ENCODE results near the gene LBHD1. TPM values are rescaled to one million over a fixed set of nuclear protein-coding genes. Genes with fewer than 3 reads are reported as not detected.

The LBHD1 gene
- total and polyA plus RNA-seq, 2 of the 13 experiments (the other 11 are each of a cell fraction or from before 2014, with no cell fraction given) = 3.2 to 3.7 TPM

GRCh38 chr11:62671608-62672389 is at the start of gene LBHD1, which contains the start of gene UQCC3 (continued):
- TF ChIP-seq ZNF609 (CRISPR knock-in tag; IDR thresholded peaks at IDR 0.05; ENCODE audit: borderline replicate concordance) (no peak), ESRRA (CRISPR knock-in tag; IDR thresholded peaks at IDR 0.05; ENCODE audit: low read depth) (peak; percentile 51), SRSF1 (optimal IDR thresholded peaks at IDR 0.05; ENCODE audit: low read depth, low read length) (peak; percentile 69), RFXANK (CRISPR knock-in tag; IDR thresholded peaks at IDR 0.05) (no peak), ZNF354B (CRISPR knock-in tag; IDR thresholded peaks at IDR 0.05) (peak; percentile 85; the same call in 1 of the 2 replicates), ZFP41 (CRISPR knock-in tag; IDR thresholded peaks at IDR 0.05; ENCODE audit: borderline replicate concordance) (peak; percentile 79; the same call in 1 of the 2 replicates), MAFK (conservative IDR thresholded peaks at IDR 0.05 in 1 of 2, IDR thresholded peaks at IDR 0.05 in 1 of 2; ENCODE audit: low read length in 2 of 2) (peak in 1 of 2 experiments; percentile 47; a peak in 1 of 4 replicates), THRA (CRISPR knock-in tag; IDR thresholded peaks at IDR 0.05; ENCODE audit: borderline replicate concordance) (0 out of 2 replicates have a peak, but pooled peaks have one; percentile 12), PATZ1 (CRISPR knock-in tag; IDR thresholded peaks at IDR 0.05) (peak; percentile 56; the same call in 1 of the 2 replicates), BRCA1 (CRISPR knock-in tag; IDR thresholded peaks at IDR 0.05) (no peak), FOXP1 (IDR thresholded peaks at IDR 0.05) (no peak), FOXP1 (CRISPR knock-in tag; IDR thresholded peaks at IDR 0.05) (no peak), FOXO4 (CRISPR knock-in tag; conservative IDR thresholded peaks at IDR 0.05) (no peak), ZNF230 (CRISPR knock-in tag; IDR thresholded peaks at IDR 0.05) (no peak), ZNF747 (CRISPR knock-in tag; IDR thresholded peaks at IDR 0.05; ENCODE audit: borderline replicate concordance) (peak; percentile 80), HOXA5 (CRISPR knock-in tag; IDR thresholded peaks at IDR 0.05) (peak; percentile 66), NFYB (CRISPR knock-in tag; IDR thresholded peaks at IDR 0.05) (peak; percentile 35; the same call in 1 of the 2 replicates), ZNF776 (CRISPR knock-in tag; IDR thresholded peaks at IDR 0.05) (peak; percentile 73; the same call in 1 of the 2 replicates), RXRA (CRISPR knock-in tag; IDR thresholded peaks at IDR 0.05) (peak; percentile 73), HOXA3 (CRISPR knock-in tag; IDR thresholded peaks at IDR 0.05) (peak; percentile 63), ZSCAN30 (CRISPR knock-in tag; IDR thresholded peaks at IDR 0.05) (no peak)

Measured in HepG2 (cell line).